ENCODE measurements around the gene VEGFC. TPM values are rescaled to one million over a fixed set of nuclear protein-coding genes. Genes with fewer than 3 reads are reported as not detected.
A peak's percentile ranks its signal among the peaks of the same experiment; 100 is the strongest.

The VEGFC gene
- total RNA-seq, 1 experiment from 2014 or later, result 15.7 TPM

DNA sequence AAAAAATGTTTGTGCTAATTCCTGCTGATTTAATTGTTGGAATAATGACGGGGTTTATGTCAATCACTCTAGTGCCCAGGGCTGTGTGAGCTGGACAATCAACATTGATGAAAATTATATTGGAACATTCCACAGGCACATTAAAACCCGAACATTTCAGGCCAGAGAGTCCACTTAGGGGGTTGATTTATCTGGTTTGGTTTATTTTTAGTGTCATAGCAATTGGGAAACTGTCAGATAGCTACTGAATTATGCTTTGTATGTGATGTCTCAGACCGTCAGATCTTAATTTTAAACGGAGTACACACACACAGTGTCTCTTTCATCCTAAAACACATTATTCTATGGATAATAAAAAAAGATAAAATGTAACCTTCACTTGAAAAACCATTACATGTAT is 51.5 kb downstream of the VEGFC start:
- no peaks in the 10 kb centered on the region for H3K36me3 ChIP-seq (ENCODE audit: control insufficient read depth, insufficient read depth, low read length)
- no TSS peak for BruUV-seq (replicated peaks)
- intact Hi-C loops (cut with micrococcal nuclease; ENCODE audit: unreplicated experiment), result no loop called here
- H3K27me3 ChIP-seq (ENCODE audit: control insufficient read depth, insufficient read depth, low read length), result no peaks in the 10 kb centered on the region
- H3K4me1 ChIP-seq (ENCODE audit: control insufficient read depth, insufficient read depth, low read length), result no peaks in the 10 kb centered on the region
- no peak overlapping the region for H3K4me3 ChIP-seq (ENCODE audit: low read depth in 2 of 2, low read length in 2 of 2)
- TF ChIP-seq CTCF (IDR thresholded peaks at IDR 0.05) (no peak), SIN3A (IDR thresholded peaks at IDR 0.05; ENCODE audit: borderline replicate concordance, insufficient read depth, low read depth, low read length) (no peak), POLR2AphosphoS5 (IDR thresholded peaks at IDR 0.05; ENCODE audit: low read depth, low read length) (no peak), TCF7L2 (IDR thresholded peaks at IDR 0.05; ENCODE audit: low read depth, low read length) (no peak)
- TF ChIP-seq, protein P1, sequence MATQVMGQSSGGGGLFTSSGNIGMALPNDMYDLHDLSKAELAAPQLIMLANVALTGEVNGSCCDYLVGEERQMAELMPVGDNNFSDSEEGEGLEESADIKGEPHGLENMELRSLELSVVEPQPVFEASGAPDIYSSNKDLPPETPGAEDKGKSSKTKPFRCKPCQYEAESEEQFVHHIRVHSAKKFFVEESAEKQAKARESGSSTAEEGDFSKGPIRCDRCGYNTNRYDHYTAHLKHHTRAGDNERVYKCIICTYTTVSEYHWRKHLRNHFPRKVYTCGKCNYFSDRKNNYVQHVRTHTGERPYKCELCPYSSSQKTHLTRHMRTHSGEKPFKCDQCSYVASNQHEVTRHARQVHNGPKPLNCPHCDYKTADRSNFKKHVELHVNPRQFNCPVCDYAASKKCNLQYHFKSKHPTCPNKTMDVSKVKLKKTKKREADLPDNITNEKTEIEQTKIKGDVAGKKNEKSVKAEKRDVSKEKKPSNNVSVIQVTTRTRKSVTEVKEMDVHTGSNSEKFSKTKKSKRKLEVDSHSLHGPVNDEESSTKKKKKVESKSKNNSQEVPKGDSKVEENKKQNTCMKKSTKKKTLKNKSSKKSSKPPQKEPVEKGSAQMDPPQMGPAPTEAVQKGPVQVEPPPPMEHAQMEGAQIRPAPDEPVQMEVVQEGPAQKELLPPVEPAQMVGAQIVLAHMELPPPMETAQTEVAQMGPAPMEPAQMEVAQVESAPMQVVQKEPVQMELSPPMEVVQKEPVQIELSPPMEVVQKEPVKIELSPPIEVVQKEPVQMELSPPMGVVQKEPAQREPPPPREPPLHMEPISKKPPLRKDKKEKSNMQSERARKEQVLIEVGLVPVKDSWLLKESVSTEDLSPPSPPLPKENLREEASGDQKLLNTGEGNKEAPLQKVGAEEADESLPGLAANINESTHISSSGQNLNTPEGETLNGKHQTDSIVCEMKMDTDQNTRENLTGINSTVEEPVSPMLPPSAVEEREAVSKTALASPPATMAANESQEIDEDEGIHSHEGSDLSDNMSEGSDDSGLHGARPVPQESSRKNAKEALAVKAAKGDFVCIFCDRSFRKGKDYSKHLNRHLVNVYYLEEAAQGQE (IDR thresholded peaks at IDR 0.05; ENCODE audit: insufficient read depth in 1 of 2, low read depth in 2 of 2, low read length in 1 of 2), result no peak
- ChIA-PET CTCF (no interaction called here), POLR2A (no interaction called here)
- H3K27ac ChIP-seq (ENCODE audit: low read length), result no peak overlapping the region
- in situ Hi-C loops (cut with HindIII; ENCODE audit: low pct_unique_long_range_greater_than_20kb, low sequenced_read_pairs), result no loop called here
- H3K9me3 ChIP-seq (ENCODE audit: control insufficient read depth, insufficient read depth, low read depth, low read length), result no peaks in the 10 kb centered on the region
- ATAC-seq (no peak), DNase-seq (ENCODE audit: low read depth, low spot score) (no peak)

- no TSS peak for BruUV-seq (replicated peaks)
- ATAC-seq, result no peak
- H3K27ac ChIP-seq (ENCODE audit: low read length), result no peak overlapping the region
Measured at GRCh38 chr4:176735300-176735699, 57.4 kb downstream of the VEGFC start.

More at GRCh38 chr4:176735300-176735699, 57.4 kb downstream of the VEGFC start:
- in situ Hi-C loops (cut with HindIII; ENCODE audit: low pct_unique_long_range_greater_than_20kb, low sequenced_read_pairs), result no loop called here
- ChIA-PET CTCF (no interaction called here), POLR2A (no interaction called here)
- Histone ChIP-seq H3K36me3 (ENCODE audit: control insufficient read depth, insufficient read depth, low read length) (no peaks in the 10 kb centered on the region), H3K27me3 (ENCODE audit: control insufficient read depth, insufficient read depth, low read length) (no peaks in the 10 kb centered on the region), H3K4me1 (ENCODE audit: control insufficient read depth, insufficient read depth, low read length) (no peaks in the 10 kb centered on the region; the same call in 1 of the 2 replicates), H3K4me3 (ENCODE audit: low read depth in 2 of 2, low read length in 2 of 2) (no peak overlapping the region), H3K9me3 (ENCODE audit: control insufficient read depth, insufficient read depth, low read depth, low read length) (no peaks in the 10 kb centered on the region)
- no peak for DNase-seq (ENCODE audit: low read depth, low spot score)
- intact Hi-C loops (cut with micrococcal nuclease; ENCODE audit: unreplicated experiment), result no loop called here
- no peak for TF ChIP-seq POLR2AphosphoS5 (IDR thresholded peaks at IDR 0.05; ENCODE audit: low read depth, low read length)
- TF ChIP-seq SIN3A (IDR thresholded peaks at IDR 0.05; ENCODE audit: borderline replicate concordance, insufficient read depth, low read depth, low read length), result no peak
- TF ChIP-seq, protein P1 (IDR thresholded peaks at IDR 0.05; ENCODE audit: insufficient read depth in 1 of 2, low read depth in 2 of 2, low read length in 1 of 2), result peak in 1 of 2 experiments; percentile 80; a peak in 2 of 4 replicates
- TF ChIP-seq TCF7L2 (IDR thresholded peaks at IDR 0.05; ENCODE audit: low read depth, low read length), result no peak
- no peak for TF ChIP-seq CTCF (IDR thresholded peaks at IDR 0.05)
